PC-3 (cell line): ENCODE measurements around the gene PLEK2. TPM values are rescaled to one million over a fixed set of nuclear protein-coding genes. Genes with fewer than 3 reads are reported as not detected.

ENCODE experiments used
- ATAC-seq: fragments of 200-7000 bp; cut with Tn5 transposase; 2 replicates; pipeline ENCODE4 v1.9.1; 2020; ENCODE audit warnings: mild to moderate bottlenecking, moderate library complexity
- BruUV-seq: library from RNA; stranded (reverse); fragments of 400-500 nt; replicated peaks from 2 replicates; lab custom pipeline; 2021; lab: Mats Ljungman, UMichigan
- CTCF ChIA-PET: fragments of 300-600 bp; sonication (Branson Sonifier 250); formaldehyde crosslinking; loops from one replicate; lab custom pipeline; 2022; ENCODE audit warnings: antibody characterized with exemption; lab: Charles Lee
- POLR2A ChIA-PET: fragments of 300-600 bp; sonication (Branson Sonifier 250); formaldehyde crosslinking; loops from one replicate; lab custom pipeline; 2022; ENCODE audit warnings: antibody characterized with exemption; ENCODE audit not compliant: unreplicated experiment; lab: Charles Lee
- DNase-seq: peaks from one replicate; pipeline ENCODE4 v3.0.0-alpha.2; 2015
- H2AFZ ChIP-seq: fragments of 300-600 bp; sonication (generic); 2 replicates; pipeline ENCODE4 v1.6.0; 2016; ENCODE audit warnings: antibody characterized with exemption, low read length
- H3F3A ChIP-seq: fragments of 300-600 bp; sonication (generic); one replicate; pipeline ENCODE4 v1.6.0; 2017; ENCODE audit warnings: antibody characterized with exemption, low read length, control low read depth, mild to moderate bottlenecking; ENCODE audit not compliant: unreplicated experiment
- H3K27ac ChIP-seq: fragments of 300-600 bp; sonication (generic); 2 replicates; pipeline ENCODE4 v1.5.1; 2016; ENCODE audit warnings: mild to moderate bottlenecking, low read length
- H3K27me3 ChIP-seq: fragments of 300-600 bp; sonication (generic); 2 replicates; pipeline ENCODE4 v1.6.1; 2016; ENCODE audit warnings: low read length, mixed read lengths
- H3K36me3 ChIP-seq: fragments of 300-600 bp; sonication (generic); 2 replicates; pipeline ENCODE4 v1.6.1; 2016; ENCODE audit warnings: low read depth, mixed run types, low read length, mixed read lengths
- H3K4me1 ChIP-seq: fragments of 300-600 bp; sonication (generic); 2 replicates; pipeline ENCODE4 v1.5.1; 2016; ENCODE audit warnings: low read length; ENCODE audit not compliant: insufficient read depth
- H3K4me2 ChIP-seq: fragments of 300-600 bp; sonication (generic); 2 replicates; pipeline ENCODE4 v1.6.0; 2016; ENCODE audit warnings: low read length
- H3K4me3 ChIP-seq: fragments of 300-600 bp; sonication (generic); 2 replicates; pipeline ENCODE4 v1.5.1; 2016; ENCODE audit warnings: mild to moderate bottlenecking, low read length, mixed read lengths
- H3K79me2 ChIP-seq: fragments of 300-600 bp; sonication (generic); 2 replicates; pipeline ENCODE4 v1.6.1; 2017; ENCODE audit warnings: low read length, mixed read lengths
- H3K9ac ChIP-seq: fragments of 300-600 bp; sonication (generic); 2 replicates; pipeline ENCODE4 v1.6.0; 2016; ENCODE audit warnings: mild to moderate bottlenecking, low read length
- H3K9me2 ChIP-seq: fragments of 300-600 bp; sonication (generic); replicated peaks from 2 replicates; pipeline ENCODE4 v1.6.1; 2016; ENCODE audit warnings: mixed run types, low read length, mixed read lengths
- H3K9me3 ChIP-seq: fragments of 300-600 bp; sonication (generic); 2 replicates; pipeline ENCODE4 v1.6.1; 2016; ENCODE audit warnings: low read length, mixed read lengths
- H4K20me1 ChIP-seq: fragments of 300-600 bp; sonication (generic); 2 replicates; pipeline ENCODE4 v1.6.1; 2016; ENCODE audit warnings: low read length, mixed read lengths
- CTCF ChIP-seq: fragments of 300-600 bp; sonication (generic); conservative IDR thresholded peaks from 2 replicates; pipeline ENCODE4 v1.5.1; 2017; ENCODE audit warnings: antibody characterized with exemption, low read depth, mild to moderate bottlenecking, low read length
- EZH2 ChIP-seq: fragments of 300-600 bp; sonication (generic); IDR thresholded peaks from one replicate; pipeline ENCODE4 v1.6.1; 2017; ENCODE audit warnings: antibody characterized with exemption, mild to moderate bottlenecking, low read length; ENCODE audit not compliant: unreplicated experiment
- EZH2phosphoT487 ChIP-seq: fragments of 300-600 bp; sonication (generic); IDR thresholded peaks from 2 replicates; pipeline ENCODE4 v1.6.1; 2018; ENCODE audit warnings: mild to moderate bottlenecking, antibody characterized with exemption, low read length, borderline replicate concordance
- intact Hi-C: fragments of 100-400 bp; cut with micrococcal nuclease; formaldehyde crosslinking; loops from 2 replicates; pipeline ENCODE4 v1.9.0; 2023
- total RNA-seq: library from RNA; depleted of rRNA; stranded (reverse); fragments of >200 nt; gene quantifications from 2 replicates; pipeline ENCODE4 v1.2.3, GENCODE V29; 2014

PLEK2 gene
- total RNA-seq, 1 experiment from 2014 or later: 48.0 TPM

- H3F3A ChIP-seq: no peaks in the 10 kb centered on the region
- no peak for TF ChIP-seq EZH2phosphoT487
- TF ChIP-seq CTCF: peak; percentile 87
- no peak for TF ChIP-seq EZH2
- no peaks in the 10 kb centered on the region for H3K9me3 ChIP-seq
- no peaks in the 10 kb centered on the region for H3K36me3 ChIP-seq
- H3K4me3 ChIP-seq: no peak overlapping the region
- DNase-seq (peak; percentile 47), ATAC-seq (no peak)
- H3K27me3 ChIP-seq: no peaks in the 10 kb centered on the region
- H3K27ac ChIP-seq: no peak overlapping the region
- no peaks in the 10 kb centered on the region for H3K79me2 ChIP-seq
- no TSS peak for BruUV-seq
- no peak overlapping the region for H3K4me2 ChIP-seq
- POLR2A ChIA-PET: interaction anchor here (0.6 kb wide), 1 partner anchor 9 kb away, joined by 4 read pairs; no protein-coding TSS in a partner anchor
- no peak overlapping the region for H3K9ac ChIP-seq
- H3K9me2 ChIP-seq: no peaks in the 10 kb centered on the region
- CTCF ChIA-PET: interaction anchor here (0.6 kb wide), 2 partner anchors 18 to 68 kb away, joined by 3 to 8 read pairs; no protein-coding TSS in a partner anchor
- H3K4me1 ChIP-seq: peaks cover 23% of the 10 kb centered on the region
- intact Hi-C loops: no loop called here
- H4K20me1 ChIP-seq: no peaks in the 10 kb centered on the region
- H2AFZ ChIP-seq: no peak overlapping the region
Observed at GRCh38 chr14:67420102-67420739, 8.3 kb upstream of the PLEK2 start.

GRCh38 chr14:67418401-67419191, 6.6 kb upstream of the PLEK2 start:
- peak; percentile 82 for ATAC-seq
- H3K4me3 ChIP-seq: no peak overlapping the region
- peak overlapping the region; percentile 26; the same call in 1 of the 2 replicates for H2AFZ ChIP-seq

GRCh38 chr14:67417633-67418032, 5.7 kb upstream of the PLEK2 start:
- Histone ChIP-seq H3K4me1 (peaks cover 44% of the 10 kb centered on the region), H3K36me3 (no peaks in the 10 kb centered on the region), H3F3A (peaks cover 3% of the 10 kb centered on the region), H4K20me1 (no peaks in the 10 kb centered on the region), H3K27ac (no peak overlapping the region), H3K27me3 (no peaks in the 10 kb centered on the region), H3K4me2 (no peak overlapping the region), H3K79me2 (no peaks in the 10 kb centered on the region), H3K9me3 (no peaks in the 10 kb centered on the region), H3K4me3 (no peak overlapping the region), H3K9me2 (no peaks in the 10 kb centered on the region), H3K9ac (no peak overlapping the region), H2AFZ (no peak overlapping the region)
- POLR2A ChIA-PET: no interaction called here
- CTCF ChIA-PET: no interaction called here
- ATAC-seq (no peak), DNase-seq (no peak)
- intact Hi-C loops: no loop called here
- TF ChIP-seq EZH2phosphoT487: no peak
- no peak for TF ChIP-seq CTCF
- TF ChIP-seq EZH2: no peak
- BruUV-seq: no TSS peak

More at GRCh38 chr14:67418401-67419191, 6.6 kb upstream of the PLEK2 start:
- H3K27me3 ChIP-seq: no peaks in the 10 kb centered on the region
- no peaks in the 10 kb centered on the region for H3K36me3 ChIP-seq
- no TSS peak for BruUV-seq
- no peak for TF ChIP-seq EZH2
- TF ChIP-seq EZH2phosphoT487: no peak
- H3F3A ChIP-seq: peaks cover 3% of the 10 kb centered on the region
- H3K9me2 ChIP-seq: no peaks in the 10 kb centered on the region
- H3K27ac ChIP-seq: peak overlapping the region; percentile 65
- peak; percentile 75 for DNase-seq
- H3K9ac ChIP-seq: peak overlapping the region; percentile 21; the same call in 1 of the 2 replicates
- no peaks in the 10 kb centered on the region for H4K20me1 ChIP-seq
- ChIA-PET POLR2A (no interaction called here), CTCF (no interaction called here)
- no peaks in the 10 kb centered on the region for H3K79me2 ChIP-seq
- intact Hi-C loops: no loop called here
- H3K4me1 ChIP-seq: peaks cover 37% of the 10 kb centered on the region
- no peaks in the 10 kb centered on the region for H3K9me3 ChIP-seq
- H3K4me2 ChIP-seq: peak overlapping the region; percentile 63
